ENCODE results near the gene SNU13.
"Not testable (repeated sequence)": the region's sequence is repeated elsewhere in the genome, so short reads cannot be mapped to it uniquely, and the experiment has no call there.

SNU13 gene

DNA sequence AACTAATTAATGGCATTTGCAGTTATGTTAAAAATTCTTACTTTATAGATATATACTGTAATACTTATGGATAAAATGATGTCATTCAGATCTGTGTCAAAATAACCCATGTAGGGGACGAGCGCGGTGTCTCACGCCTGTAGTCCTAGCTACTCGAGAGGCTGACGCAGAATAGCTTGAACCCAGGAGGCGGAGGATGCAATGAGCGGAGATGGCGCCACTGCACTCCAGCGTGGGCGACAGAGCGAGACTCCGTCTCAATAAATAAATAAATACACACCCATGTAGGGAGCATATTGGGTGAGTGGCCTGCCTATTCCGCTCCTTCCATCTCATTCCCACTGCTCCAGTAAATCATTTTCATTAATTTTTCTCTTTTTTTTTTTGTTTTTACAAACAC lies 7.1 kb downstream of the SNU13 start:
- DNase-seq: no peak

DNA sequence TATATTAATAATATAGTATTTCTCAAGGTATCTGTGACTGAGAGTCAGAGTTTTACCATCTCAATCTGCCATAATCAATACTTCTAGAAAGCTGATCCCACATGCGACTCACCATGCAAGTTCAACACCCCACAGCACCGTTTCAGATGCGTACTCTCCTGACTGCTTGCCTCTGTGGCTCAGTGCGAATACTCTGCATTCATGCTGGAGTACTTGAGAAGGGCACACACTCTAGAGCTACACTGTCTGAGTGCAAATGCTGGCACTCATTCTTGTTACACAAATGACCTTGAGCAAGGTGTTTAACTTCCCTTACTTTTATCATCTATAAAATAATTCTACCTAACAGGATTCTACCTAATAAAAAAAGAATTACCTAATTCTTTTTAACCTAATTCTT lies 12.5 kb downstream of the SNU13 start:
- no peak for DNase-seq

DNA sequence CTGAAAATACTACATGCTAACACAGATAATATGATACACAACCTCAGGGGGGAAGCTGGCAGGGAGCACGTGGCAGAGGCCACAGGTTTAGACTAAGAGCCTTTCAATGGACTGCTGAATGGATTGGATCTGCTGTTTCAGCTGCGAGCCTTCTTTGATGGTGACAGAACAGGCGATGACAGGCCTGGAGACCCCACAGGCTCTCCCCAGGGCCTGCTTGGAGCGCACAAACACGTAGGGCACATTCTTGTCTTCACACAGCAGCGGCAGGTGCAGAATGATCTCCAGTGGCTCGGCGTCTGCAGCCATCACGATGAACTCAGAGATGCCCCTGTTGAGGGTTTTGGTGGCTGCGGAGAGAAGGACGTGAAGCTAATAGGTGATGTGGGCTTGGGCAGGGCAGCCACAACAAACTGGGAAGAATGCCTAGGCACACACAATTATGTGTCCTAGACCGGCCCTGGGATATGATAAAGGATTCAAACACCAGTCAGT lies 13.8 kb downstream of the SNU13 start:
- DNase-seq: no peak

DNA sequence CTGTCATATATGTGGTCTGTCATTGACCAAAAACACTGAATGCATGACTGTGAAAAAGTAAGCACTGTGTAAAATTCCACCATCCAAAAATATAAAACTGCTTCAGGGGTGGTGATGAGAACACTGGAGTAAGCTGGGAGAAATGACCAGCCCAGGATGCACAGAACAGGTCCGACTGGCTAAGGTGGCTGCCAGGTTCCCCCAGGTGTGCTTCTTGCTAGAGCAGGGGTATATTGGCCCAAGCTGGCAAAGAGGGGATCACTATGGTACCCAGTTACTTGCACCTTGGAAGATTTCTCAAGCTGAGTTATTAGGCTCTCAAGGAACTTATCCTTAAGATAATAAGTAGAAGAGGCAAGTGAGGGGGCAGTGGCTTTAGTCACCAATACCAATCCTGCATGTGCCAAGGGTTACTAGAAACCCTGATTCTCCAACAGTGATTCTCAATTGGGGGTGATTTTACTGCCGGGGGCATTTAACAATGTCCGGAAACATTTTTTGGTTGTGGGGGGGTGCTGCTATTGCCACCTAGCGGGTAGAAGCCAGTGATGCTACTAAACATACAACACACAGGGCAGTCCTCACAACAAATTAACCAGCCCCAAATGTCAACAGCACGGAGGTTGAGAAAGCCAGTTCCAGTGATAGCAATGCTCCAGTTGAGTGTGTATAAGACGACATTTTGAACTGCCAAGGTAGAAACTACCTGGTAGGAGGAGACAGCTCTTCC lies 15.7 kb downstream of the SNU13 start:
- no peak for DNase-seq

DNA sequence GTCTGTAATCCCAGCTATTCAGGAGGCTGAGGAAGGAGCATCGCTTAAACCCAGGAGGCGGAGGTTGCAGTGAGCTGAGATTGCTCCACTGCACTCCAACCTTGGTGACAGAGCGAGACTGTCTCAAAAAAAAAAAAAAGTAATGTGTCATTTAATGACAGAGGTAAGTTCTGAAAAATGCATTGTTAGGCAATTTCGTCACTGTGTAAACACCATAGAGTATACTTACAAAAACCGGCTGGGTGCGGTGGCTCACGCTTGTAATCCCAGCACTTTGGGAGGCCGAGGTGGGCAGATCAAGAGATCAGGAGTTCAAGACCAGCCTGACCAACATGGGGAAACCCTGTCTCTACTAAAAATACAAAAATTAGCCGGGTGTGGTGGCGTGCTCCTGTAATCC lies 16.6 kb downstream of the SNU13 start:
- not testable (repeated sequence) for DNase-seq

DNA sequence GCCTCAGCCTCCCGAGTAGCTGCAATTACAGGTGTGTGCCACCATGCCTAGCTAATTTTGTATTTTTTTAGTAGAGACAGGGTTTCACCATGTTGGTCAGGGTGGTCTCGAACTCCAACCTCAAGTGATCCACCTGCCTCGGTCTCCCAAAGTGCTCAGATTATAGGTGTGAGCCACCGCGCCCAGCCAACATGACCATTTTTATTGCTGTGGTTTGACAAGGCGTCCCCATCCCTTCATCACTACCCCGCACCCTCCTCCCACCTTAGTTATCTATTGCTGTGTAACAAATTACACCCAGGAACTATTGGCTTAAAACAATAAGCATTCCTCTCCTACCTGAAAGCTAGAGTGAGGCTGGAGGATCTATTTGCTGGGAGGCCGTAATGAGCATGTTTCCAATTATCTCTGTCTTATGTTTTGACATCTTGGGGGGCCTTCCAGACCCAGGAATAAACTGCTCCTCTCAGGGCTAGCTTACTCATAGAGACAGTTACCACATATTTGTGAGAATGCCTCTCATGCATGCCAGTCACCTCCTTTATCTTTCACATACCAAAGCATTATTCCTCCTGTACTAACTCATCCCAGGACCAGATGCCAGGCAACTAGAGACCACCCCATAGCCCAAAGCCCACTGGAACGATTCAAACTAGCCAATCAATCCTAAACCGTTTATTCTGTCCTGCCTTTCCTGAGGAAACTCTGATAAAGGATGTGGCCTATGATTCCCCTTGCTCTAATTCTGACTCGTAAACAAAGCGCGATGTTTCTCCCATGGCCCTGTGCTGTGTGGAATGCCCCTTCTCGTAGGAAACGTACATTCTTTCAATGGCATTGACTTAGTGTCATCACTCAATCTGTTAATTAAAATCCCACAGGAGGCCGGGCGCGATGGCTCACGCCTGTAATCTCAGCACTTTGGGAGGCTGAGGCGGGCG lies 19.4 kb downstream of the SNU13 start:
- no peak for DNase-seq

DNA sequence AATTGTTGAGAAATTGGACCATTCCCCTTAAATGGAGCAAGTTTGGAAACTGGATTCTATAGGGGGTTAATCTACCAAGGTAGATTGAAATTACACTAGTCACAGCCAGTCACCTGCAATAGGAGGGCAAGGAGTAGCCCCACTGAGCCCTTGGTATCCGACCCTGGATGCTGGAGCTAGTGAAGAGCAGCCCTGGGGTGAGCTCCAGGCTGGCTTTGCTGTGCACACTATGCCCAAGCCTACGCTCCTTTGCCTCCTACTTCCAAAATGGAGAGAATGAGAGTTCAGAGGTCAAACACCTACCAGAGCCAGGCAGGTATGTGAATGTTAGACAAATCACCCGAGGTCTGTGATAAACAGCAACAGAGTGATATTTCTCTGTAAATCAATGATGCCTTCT lies 23.7 kb downstream of the SNU13 start:
- no peak for DNase-seq

DNA sequence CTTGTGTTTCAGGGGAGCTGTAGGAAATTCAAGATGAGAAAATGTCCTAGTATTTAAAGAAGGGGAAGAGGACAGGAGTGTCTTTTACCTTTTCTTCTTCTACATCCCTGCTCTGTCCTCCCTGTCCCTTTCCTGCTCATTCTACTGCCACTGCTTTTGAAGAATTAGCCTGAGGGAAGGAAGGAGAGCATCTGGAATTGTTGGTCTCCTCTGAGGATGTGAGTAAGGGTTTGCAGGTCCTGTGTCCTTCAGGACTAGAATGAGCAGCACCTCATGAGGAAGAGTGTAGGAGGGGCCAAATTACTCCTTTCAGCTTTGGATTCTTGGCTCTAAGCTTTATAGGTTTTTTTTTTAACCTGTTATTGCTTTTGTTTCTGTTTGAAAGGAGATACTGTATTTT lies 24.2 kb downstream of the SNU13 start:
- no peak for DNase-seq

DNA sequence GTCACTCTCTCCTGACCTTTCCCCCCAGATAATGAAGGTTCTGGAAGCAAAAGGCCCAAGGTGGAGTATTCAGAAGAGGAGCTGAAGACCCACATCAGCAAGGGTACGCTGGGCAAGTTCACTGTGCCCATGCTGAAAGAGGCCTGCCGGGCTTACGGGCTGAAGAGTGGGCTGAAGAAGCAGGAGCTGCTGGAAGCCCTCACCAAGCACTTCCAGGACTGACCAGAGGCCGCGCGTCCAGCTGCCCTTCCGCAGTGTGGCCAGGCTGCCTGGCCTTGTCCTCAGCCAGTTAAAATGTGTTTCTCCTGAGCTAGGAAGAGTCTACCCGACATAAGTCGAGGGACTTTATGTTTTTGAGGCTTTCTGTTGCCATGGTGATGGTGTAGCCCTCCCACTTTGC lies 25.1 kb downstream of the SNU13 start:
- DNase-seq: not testable (repeated sequence)

DNA sequence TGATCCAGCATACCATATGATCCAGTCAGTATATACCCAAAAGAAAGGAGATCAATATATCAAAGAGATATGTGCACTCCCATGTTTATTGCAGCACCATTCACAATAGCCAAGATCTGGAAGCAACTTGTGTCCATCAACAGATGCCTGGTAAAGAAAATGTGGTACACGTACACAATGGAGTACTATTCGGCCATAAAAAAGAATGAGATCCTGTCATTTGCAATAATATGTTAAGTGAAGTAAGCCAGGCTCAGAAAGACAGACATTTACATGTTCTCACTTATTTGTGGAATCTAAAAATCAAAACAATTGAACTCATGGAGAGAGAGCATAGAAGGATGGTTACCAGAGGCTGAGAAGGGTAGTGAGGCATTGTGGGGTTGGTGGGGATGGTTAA lies 27.0 kb downstream of the SNU13 start:
- no peak for DNase-seq

DNA sequence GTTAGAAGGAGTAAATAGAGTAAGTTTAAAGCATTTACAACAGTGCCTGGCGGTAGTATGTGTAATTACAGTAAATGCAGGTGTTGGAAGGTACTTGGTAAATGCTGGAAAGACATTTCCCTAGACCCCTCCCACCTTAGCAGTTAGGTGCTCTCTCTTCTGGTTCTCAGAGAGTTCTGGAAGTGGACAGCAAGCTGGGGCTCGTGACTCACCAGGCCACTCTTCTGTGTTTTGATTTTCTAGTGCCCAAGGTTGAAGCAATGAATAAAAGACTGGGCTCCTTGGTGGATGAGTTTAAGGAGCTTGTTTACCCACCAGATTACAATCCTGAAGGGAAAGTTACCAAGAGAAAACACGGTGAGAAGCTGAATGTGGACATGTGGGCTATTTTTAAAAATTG lies 27.6 kb downstream of the SNU13 start:
- no peak for DNase-seq

DNA sequence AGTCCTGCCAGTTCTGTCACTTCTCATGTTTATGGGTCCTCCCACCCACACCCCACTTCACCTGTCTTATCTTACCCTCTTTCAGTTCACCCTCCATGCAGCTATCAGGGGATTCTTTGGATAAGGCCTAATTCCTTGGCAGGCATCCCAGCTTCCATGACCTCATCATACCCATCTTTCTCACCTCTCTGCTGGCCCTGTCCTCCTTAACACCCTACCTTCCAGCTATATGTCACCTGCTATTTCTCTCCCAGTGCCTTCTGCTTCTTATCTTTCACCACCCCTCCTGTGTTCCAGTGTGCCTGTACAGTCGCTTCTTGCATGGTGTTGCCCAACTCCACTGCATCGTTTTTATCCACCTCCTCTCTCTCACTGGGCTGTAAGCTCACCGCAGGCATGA lies 28.3 kb downstream of the SNU13 start:
- no peak for DNase-seq

DNA sequence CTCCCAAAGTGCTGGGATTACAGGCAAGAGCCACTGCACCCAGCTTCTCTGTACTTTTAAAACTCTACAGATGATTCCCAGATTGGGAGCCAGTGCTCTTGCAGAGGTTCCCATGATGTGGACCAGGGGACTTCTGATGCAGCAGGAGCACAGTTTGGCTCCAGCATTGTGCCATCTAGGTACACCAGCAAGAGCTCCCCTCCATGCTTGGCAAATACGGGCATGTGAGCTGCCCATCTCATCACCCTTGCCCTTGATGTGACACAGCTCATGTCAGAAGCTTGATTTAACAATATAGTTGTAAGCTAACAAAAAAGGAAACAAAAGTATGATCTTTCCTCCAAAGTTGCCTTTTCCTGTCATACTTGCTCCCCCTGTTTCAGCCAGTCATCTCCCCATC lies 28.7 kb downstream of the SNU13 start:
- no peak for DNase-seq

DNA sequence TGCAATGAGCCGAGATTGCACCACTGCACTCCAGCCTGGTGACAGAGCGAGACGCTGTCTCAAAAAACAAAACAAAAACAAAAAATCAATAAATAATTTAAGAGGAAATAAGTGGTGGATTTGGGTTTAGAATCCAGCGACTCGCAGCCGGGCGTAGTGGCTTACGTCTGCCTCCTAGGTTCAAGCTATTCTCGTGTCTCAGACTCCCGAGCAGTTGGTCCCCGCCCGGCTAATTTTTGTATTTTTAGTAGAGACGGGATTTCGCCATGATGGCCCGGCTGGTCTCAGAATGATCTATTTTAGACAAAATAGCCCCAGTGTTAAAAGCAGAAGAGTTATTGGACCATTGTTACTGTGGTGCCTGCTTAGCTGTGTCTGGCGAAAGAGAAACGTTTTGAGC lies 29.8 kb downstream of the SNU13 start:
- DNase-seq: no peak

DNA sequence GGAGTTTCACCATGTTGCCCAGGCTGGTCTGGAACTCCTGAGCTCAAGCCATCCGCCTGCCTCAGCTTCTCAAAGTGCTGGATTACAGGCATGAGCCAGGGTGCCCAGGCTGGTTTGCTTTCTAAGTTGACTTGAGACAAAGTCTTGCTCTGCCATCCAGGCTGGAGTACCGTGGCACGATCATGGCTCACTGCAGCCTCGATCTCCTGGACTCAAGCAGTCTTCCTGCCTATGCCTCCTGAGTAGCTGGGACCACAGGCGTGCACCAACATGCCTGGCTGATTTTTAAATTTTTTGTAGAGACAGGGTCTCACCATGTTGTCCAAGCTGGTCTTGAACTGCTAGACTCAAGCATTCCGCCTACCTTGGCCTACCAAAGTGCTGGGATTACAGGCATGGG lies 31.0 kb downstream of the SNU13 start:
- DNase-seq: no peak

DNA sequence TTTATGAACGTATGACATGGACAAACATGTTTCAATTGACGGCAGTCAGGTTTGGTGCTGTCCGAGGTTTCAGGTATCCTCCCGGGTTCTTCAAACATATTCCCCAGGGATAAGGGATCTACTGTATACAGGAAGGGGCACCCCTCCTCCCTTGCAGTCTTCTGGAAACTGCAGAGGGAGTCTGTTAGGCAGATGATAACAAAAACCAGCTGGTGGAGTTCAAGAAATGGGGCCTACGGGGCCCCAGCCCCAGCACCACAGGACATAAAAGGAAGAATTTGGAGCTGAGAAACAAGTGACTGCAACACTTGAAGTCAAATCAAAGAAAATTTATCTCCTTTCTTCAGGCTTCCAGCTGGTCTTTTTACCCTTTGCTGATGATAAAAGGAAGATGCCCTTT lies 32.1 kb downstream of the SNU13 start:
- DNase-seq: no peak

DNA sequence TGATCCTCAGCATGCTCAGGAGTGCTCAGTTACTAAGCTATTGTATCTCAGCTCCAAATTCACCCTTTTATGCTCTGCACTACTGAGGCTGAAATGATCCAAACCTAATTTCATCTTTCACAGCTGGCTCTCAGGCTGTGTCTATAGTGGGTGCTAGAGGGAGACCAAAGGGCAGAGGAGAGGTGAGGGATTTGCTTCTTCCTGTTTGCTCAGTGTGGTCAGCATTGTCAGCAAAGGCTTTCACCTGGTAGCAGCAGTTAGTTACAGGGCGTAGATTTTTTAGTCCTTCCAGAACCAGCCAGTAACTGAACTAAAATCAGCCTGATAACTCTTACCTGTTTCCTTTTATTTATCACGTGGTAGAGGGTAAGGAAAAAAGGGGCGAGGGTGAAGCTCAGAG lies 34.3 kb downstream of the SNU13 start:
- DNase-seq: no peak

DNA sequence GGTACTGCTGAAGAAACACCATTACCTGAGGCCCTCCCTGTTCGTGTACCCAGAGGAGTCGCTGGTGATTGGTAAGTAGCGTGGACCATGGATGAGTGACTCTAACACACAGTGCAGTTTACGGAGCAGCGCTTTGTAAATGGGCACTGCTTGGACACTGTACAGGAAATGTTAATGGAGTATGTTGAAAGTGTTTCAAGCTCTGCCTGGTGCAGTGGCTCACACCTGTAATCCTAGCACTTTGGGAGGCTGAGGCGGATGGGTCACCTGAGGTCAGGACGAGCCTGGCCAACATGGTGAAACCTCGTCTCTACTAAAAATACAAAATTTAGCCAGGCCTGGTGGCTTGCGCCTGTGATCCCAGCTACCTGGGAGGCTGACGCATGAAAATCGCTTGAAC lies 37.8 kb downstream of the SNU13 start:
- DNase-seq: no peak

DNA sequence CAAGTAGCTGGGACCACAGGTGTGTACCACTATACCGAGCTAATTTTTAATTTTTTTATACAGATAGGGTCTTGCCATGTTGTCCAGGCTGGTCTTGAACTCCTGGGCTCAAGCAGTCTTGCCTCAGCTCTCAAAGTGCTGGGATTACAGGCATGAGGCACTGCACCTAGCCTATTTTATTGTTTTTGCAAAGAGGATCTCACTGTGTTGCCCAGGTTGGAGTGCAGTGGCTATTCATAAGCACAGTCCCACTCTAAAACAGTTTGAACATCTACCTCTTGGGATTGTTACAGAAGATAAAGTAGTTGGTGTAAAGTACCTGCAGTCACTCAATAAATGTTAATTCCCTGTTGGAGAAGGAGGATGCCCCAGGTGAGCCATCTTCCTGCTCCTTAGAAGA lies 38.4 kb downstream of the SNU13 start:
- DNase-seq: no peak

DNA sequence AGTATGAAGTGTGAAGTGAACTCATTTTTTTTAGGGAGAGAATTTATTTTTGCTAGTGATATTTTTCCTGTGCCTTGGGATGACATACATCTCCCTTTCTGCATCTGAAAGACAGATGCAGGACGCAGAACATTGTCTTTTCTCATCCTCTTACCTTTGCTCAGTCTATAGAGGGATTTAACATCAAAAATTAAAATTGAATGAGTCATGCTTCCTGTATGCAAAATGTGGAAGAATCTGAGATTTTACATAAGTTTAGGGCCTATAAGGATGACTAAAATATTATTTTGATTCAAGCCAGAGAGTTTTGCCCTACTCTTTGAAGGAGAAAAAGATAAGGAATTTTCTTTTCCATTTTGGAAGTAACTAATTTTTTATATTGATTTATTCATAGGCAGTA lies 40.2 kb downstream of the SNU13 start:
- DNase-seq: no peak

DNA sequence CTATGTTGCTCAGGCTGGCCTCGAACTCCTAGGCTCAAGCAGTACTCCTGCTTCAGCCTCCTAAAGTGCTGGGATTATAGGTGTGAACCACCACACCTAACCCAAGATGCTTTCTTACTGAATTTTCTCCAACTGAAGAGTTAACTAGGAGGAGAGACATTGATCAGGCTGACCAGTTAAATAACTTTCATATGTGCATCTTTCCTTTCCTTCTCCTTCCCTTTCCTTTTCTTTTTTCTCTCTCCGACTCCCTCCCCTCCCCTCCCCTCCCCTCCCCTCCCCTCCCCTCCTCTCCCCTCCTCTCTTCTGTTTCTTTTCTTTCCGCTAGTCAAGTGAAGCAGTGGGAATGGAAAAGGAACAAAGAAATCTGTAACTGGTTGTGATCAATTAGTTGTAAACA lies 40.9 kb downstream of the SNU13 start:
- no peak for DNase-seq

DNA sequence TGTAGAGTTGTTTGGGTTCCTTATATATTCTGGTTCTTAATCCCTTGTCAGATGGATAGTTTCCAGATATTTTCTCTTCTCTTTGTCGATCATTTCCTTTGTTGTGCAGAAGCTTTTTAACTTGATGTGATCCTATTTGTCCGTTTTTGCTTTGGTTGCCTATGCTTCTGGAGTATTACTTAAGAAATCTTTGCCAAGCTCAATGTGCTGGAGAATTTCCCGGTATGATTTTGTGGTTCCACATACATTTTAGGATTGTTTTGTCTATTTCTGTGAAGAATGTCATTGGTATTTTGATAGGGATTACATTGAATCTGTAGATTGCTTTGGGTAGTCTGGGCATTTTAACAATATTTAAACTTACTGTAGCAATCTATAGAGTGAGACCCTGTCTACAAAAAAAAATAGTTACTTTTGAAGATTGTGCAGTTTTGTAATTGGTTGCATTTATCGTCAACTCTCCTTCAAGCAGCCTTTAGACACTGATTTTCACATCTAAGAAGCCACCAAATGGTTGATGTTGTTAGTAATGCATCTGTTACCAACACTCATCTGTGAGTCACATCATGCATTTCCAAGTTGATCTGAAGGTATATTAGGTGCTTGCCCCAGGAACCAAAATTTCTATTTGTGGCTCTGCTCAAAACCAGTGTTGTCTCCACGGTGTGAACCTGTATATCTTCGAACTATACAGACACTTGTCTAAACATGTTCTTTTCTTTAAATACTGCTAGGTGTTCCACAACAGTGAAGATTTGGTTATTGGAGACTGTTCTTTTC lies 46.1 kb downstream of the SNU13 start:
- no peak for DNase-seq

DNA sequence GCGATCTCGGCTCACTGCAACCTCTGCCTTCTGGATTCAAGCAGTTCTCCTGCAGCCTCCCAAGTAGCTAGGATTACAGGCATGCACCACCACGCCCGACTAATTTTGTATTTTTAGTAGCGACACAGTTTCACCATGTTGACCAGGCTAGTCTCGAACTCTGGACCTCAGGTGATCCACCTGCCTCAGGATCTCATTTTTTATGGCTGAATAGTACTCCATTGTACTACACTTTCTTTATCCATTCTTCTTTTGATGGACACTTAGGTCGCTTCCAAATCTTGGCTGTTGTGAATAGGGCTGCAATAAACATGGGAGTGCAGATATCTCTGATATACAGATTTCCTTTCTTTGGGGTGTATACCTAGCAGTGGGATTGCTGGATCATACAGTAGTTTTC lies 46.8 kb downstream of the SNU13 start:
- no peak for DNase-seq
